Heart left ventricle (tissue), 13 donors: ENCODE results near the gene NCOA5.

ENCODE experiments used
- POLR2A ChIP-seq, 2 donors: fragments of 450-650 bp; IDR thresholded peaks; one replicate each; pipeline ENCODE4 v1.6.1; 2017; ENCODE audit warnings: antibody characterized with exemption in 2 of 2, mild to moderate bottlenecking in 2 of 2, moderate library complexity in 2 of 2
- TF ChIP-seq, protein P1 (sequence below), 12 donors: fragments of 200-600 bp; sonication (generic) in 4 of 12; IDR thresholded peaks; one replicate each; pipeline versions ENCODE4 v1.5.0 to v1.8.0; 2018 to 2022; ENCODE audit warnings: antibody characterized with exemption in 12 of 12, mild to moderate bottlenecking in 5 of 12
- donor health status: ischemic (EF 13 %, LVEDD 7.1; RV severe dilation, severe dysfunction).
- donor health status: DM: no; HTN: yes; CAD: no.
- donor health status: DM: no; HTN: no; CAD: no.
- donor health status: ischemic (EF 25% LVEDD 6.9; RV normal size, moderate dysfunction).
- donor health status: ischemic (EF 25% LVEDD 5.7; RV mildly dilated, moderate dysfunction).
- donor health status: ischemic (EF 35%, LVEDD 5.7; RV mildly dilated, moderate dysfunction).
- donor health status: nonischemic (EF 11% LVEDD 7.7; RV severe dilation, severe dysfunction).
- donor health status: DM: yes; HTN: yes; CAD: no.
- donor health status: PGD.
- donor health status: ischemic (EF 29% LVEDD 5.4; RV normal size, mild dysfunction).
- donor health status: nonischemic (EF 23%, LVEDD 6.1; RV moderate dilation, normal function).

GRCh38 chr20:46056027-46056833 lies 33.5 kb downstream of the NCOA5 start:
- TF ChIP-seq, protein P1, sequence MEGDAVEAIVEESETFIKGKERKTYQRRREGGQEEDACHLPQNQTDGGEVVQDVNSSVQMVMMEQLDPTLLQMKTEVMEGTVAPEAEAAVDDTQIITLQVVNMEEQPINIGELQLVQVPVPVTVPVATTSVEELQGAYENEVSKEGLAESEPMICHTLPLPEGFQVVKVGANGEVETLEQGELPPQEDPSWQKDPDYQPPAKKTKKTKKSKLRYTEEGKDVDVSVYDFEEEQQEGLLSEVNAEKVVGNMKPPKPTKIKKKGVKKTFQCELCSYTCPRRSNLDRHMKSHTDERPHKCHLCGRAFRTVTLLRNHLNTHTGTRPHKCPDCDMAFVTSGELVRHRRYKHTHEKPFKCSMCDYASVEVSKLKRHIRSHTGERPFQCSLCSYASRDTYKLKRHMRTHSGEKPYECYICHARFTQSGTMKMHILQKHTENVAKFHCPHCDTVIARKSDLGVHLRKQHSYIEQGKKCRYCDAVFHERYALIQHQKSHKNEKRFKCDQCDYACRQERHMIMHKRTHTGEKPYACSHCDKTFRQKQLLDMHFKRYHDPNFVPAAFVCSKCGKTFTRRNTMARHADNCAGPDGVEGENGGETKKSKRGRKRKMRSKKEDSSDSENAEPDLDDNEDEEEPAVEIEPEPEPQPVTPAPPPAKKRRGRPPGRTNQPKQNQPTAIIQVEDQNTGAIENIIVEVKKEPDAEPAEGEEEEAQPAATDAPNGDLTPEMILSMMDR (IDR thresholded peaks at IDR 0.05), result no peak
- no peak for TF ChIP-seq POLR2A (IDR thresholded peaks at IDR 0.05)
